Glutamatergic neuron (in vitro differentiated cells): Measurements from ENCODE around the gene ATF7. TPM values are rescaled to one million over a fixed set of nuclear protein-coding genes. Genes with fewer than 3 reads are reported as not detected.

ENCODE experiments used
- DNase-seq: peaks from one replicate; pipeline ENCODE4 v3.0.0; 2022
- H3K27ac Mint-ChIP-seq: one replicate; pipeline ENCODE4 v1.8.0; 2020; ENCODE audit warnings: mild to moderate bottlenecking, mixed read lengths, inconsistent platforms; ENCODE audit not compliant: unreplicated experiment
- H3K27me3 Mint-ChIP-seq: one replicate; pipeline ENCODE4 v1.8.0; 2020; ENCODE audit warnings: mild to moderate bottlenecking, moderate library complexity, mixed read lengths, inconsistent platforms; ENCODE audit not compliant: unreplicated experiment
- H3K36me3 Mint-ChIP-seq: one replicate; pipeline ENCODE4 v1.8.0; 2020; ENCODE audit warnings: mild to moderate bottlenecking, mixed read lengths, inconsistent platforms; ENCODE audit not compliant: unreplicated experiment
- H3K4me1 Mint-ChIP-seq: one replicate; pipeline ENCODE4 v1.8.0; 2020; ENCODE audit warnings: mild to moderate bottlenecking, low read depth, mixed read lengths, inconsistent platforms; ENCODE audit not compliant: unreplicated experiment
- H3K4me3 Mint-ChIP-seq: one replicate; pipeline ENCODE4 v1.8.0; 2020; ENCODE audit warnings: mild to moderate bottlenecking, mixed read lengths, inconsistent platforms; ENCODE audit not compliant: unreplicated experiment
- H3K9me3 Mint-ChIP-seq: one replicate; pipeline ENCODE4 v1.8.0; 2020; ENCODE audit warnings: mild to moderate bottlenecking, moderate library complexity, mixed read lengths, inconsistent platforms; ENCODE audit not compliant: unreplicated experiment
- total RNA-seq: library from RNA; stranded (reverse); fragmentation: NEBNext Ultra II Directional; extraction: Animal tissue kit (Norgen Biotek cat#: 25700); gene quantifications from one replicate; pipeline ENCODE4 v1.2.1, GENCODE V29; 2021; ENCODE audit not compliant: unreplicated experiment
- TF ChIP-seq, protein P1 (sequence below): fragments of 200-600 bp; sonication (generic); IDR thresholded peaks from one replicate; pipeline ENCODE4 v1.5.0; 2021; ENCODE audit not compliant: partially characterized antibody, unreplicated experiment

The ATF7 gene
- total RNA-seq, 1 donor from 2014 or later: 36.0 TPM

DNA sequence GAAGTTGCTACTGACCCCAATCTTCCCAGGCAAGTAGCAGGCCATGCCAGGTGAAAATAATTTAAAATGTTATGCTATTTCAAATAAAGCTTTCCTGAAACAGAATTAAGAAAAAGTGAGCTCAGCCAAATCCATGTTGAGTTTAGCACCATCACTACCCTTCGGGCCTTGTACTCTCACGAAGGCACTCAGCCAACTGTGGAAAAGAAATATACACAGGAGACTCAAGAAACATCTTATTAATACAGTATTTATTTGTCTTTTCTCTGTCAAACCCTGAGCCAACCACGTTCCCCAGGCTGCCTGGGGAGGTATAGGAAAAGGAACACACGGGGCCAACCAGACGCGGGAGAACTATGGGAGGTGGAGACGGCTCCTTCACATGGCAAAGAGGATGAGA is 38.8 kb upstream of the ATF7 start:
- H3K27ac Mint-ChIP-seq: no peak overlapping the region
- peaks cover 18% of the 10 kb centered on the region for H3K36me3 Mint-ChIP-seq
- TF ChIP-seq, protein P1, sequence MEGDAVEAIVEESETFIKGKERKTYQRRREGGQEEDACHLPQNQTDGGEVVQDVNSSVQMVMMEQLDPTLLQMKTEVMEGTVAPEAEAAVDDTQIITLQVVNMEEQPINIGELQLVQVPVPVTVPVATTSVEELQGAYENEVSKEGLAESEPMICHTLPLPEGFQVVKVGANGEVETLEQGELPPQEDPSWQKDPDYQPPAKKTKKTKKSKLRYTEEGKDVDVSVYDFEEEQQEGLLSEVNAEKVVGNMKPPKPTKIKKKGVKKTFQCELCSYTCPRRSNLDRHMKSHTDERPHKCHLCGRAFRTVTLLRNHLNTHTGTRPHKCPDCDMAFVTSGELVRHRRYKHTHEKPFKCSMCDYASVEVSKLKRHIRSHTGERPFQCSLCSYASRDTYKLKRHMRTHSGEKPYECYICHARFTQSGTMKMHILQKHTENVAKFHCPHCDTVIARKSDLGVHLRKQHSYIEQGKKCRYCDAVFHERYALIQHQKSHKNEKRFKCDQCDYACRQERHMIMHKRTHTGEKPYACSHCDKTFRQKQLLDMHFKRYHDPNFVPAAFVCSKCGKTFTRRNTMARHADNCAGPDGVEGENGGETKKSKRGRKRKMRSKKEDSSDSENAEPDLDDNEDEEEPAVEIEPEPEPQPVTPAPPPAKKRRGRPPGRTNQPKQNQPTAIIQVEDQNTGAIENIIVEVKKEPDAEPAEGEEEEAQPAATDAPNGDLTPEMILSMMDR: no peak
- peaks cover 2% of the 10 kb centered on the region for H3K9me3 Mint-ChIP-seq
- H3K4me3 Mint-ChIP-seq: no peak overlapping the region
- DNase-seq: no peak
- H3K4me1 Mint-ChIP-seq: no peaks in the 10 kb centered on the region
- no peaks in the 10 kb centered on the region for H3K27me3 Mint-ChIP-seq

DNA sequence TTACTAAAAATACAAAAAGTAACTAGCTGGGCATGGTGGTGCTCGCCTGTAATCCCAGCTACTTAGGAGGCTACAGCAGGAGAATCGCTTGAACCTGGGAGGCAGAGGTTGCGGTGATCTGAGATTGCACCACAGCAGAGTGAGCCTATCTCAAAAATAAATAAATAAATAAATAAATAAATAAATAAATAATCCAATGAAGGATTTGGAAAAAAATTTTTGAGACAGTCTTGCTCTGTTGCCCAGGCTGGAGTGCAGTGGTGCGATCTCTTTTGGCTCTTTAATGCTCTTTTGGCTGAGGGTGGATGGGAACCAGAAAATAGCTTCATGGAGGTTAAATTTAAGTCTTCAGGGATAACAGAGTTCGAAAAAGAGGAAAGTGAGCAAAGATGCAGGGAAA is 38.0 kb upstream of the ATF7 start:
- TF ChIP-seq, protein P1: no peak
- H3K4me1 Mint-ChIP-seq: peaks cover 5% of the 10 kb centered on the region
- H3K36me3 Mint-ChIP-seq: peaks cover 18% of the 10 kb centered on the region
- H3K27me3 Mint-ChIP-seq: no peaks in the 10 kb centered on the region
- no peak overlapping the region for H3K4me3 Mint-ChIP-seq
- H3K27ac Mint-ChIP-seq: no peak overlapping the region
- peaks cover 2% of the 10 kb centered on the region for H3K9me3 Mint-ChIP-seq
- DNase-seq: no peak

DNA sequence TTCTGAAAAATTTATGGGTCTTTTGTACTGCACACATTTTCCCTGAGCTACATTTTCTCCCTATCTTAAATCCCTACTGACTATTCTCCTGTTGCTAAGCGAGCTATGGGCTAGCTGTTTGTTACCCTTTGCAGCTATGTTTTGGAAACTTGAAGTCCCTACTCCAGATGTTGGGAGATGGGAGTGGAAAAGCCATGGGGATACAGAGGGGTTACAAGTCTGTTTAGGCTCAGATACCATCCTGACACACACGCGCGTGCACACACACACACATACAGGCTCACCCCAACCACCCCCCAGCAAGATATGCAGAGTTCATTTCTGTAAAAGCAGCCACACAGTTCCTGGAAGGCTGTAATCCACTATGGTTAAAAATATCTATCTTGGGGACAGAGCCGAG is 33.9 kb upstream of the ATF7 start:
- Mint-ChIP-seq H3K27me3 (peaks cover 6% of the 10 kb centered on the region), H3K36me3 (peaks cover 10% of the 10 kb centered on the region), H3K27ac (no peak overlapping the region), H3K4me1 (peaks cover 5% of the 10 kb centered on the region), H3K4me3 (no peak overlapping the region), H3K9me3 (peaks cover 2% of the 10 kb centered on the region)
- TF ChIP-seq, protein P1: no peak
- DNase-seq: no peak

DNA sequence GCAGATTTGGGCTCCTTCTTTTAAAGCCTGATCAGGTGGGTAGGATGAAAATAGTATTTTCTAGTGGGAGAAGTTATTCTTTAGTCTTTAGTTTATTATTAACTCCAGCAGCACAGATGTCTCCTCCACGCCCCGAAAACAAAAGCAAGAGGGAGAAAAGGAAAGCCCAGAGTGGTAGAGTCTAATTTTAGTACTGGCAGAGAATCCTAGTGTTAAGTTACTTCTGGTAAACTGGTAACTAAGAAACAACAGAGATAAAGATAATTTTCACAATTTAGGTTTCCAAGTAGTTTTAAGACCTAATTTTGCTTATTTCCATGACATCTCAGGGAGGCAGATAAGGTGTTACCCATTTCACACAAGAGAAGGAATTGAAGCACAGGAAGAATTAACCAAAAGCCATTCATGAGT is 33.4 kb upstream of the ATF7 start:
- Mint-ChIP-seq H3K9me3 (peaks cover 2% of the 10 kb centered on the region), H3K4me3 (no peak overlapping the region), H3K36me3 (peaks cover 9% of the 10 kb centered on the region), H3K4me1 (peaks cover 5% of the 10 kb centered on the region), H3K27ac (no peak overlapping the region), H3K27me3 (peaks cover 6% of the 10 kb centered on the region)
- no peak for DNase-seq
- TF ChIP-seq, protein P1: no peak

DNA sequence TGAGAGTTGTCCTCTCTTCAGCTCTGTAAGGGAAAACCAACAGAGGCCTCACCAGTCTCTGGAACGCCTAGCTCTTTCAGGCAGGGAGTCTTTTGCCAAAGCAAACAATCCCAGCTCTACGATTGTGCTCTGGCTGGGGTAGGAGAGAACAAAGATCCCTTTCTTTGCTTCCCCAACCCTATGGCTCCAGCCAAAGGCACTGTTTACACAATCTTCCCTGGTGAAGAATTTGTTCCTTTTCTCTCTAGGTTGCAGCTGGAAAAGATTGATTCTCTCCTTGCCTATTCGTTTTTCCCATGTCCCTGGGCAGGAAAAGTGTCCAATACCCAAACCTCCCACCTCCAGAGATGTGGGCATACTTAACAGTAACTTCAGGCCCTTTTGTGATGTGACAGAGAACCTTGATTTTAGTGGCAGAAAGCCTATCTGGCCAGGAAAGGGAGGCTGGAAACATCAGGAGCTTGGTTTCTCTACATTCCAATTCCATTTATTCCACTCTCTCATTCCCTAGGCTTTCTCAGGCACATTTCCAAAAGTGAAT is 32.9 kb upstream of the ATF7 start:
- Mint-ChIP-seq H3K4me3 (no peak overlapping the region), H3K4me1 (peaks cover 5% of the 10 kb centered on the region), H3K27ac (no peak overlapping the region), H3K36me3 (peaks cover 5% of the 10 kb centered on the region), H3K27me3 (peaks cover 6% of the 10 kb centered on the region), H3K9me3 (no peaks in the 10 kb centered on the region)
- TF ChIP-seq, protein P1: no peak
- DNase-seq: no peak
